ENCODE data around the gene SHTN1. TPM values are rescaled to one million over a fixed set of nuclear protein-coding genes. Genes with fewer than 3 reads are reported as not detected.

Gene SHTN1
- polyA plus RNA-seq, 1 donor (not counting 4 experiments of a cell fraction or from before 2014, with no cell fraction given), result 21.3 TPM

GRCh38 chr10:116909307-116909706 lies 95.7 kb downstream of the SHTN1 start:
- Histone ChIP-seq H2AFZ (ENCODE audit: control insufficient read depth, low read length) (no peak overlapping the region), H3K4me1 (ENCODE audit: control insufficient read depth, extremely low read depth, insufficient read depth, low read length) (no peaks in the 10 kb centered on the region), H3K9me3 (ENCODE audit: control insufficient read depth, low read depth, low read length) (no peaks in the 10 kb centered on the region), H3K79me2 (ENCODE audit: control insufficient read depth, insufficient read depth, low read length) (no peaks in the 10 kb centered on the region), H3K9me1 (ENCODE audit: control insufficient read depth, extremely low read depth, insufficient read depth, low read length) (no peaks in the 10 kb centered on the region), H3K27ac (ENCODE audit: control insufficient read depth, insufficient read depth, low read length) (no peak overlapping the region), H3K4me2 (ENCODE audit: control insufficient read depth, extremely low read depth, insufficient read depth, low read depth, low read length) (no peak overlapping the region), H3K4me3 (ENCODE audit: control insufficient read depth in 2 of 3, extremely low read depth in 1 of 3, insufficient read depth in 2 of 3, low read depth in 1 of 3, low read length in 3 of 3) (no peak overlapping the region), H3K27me3 (ENCODE audit: control insufficient read depth, extremely low read depth, insufficient read depth, low read length) (no peaks in the 10 kb centered on the region), H3K36me3 (ENCODE audit: control insufficient read depth in 2 of 2, extremely low read depth in 1 of 2, insufficient read depth in 2 of 2, low read length in 2 of 2) (peaks cover 0 to 15% of the 10 kb centered on the region in 2 experiments), H3K9ac (ENCODE audit: control insufficient read depth, extremely low read depth, insufficient read depth, low read length) (no peak overlapping the region), H4K20me1 (ENCODE audit: control insufficient read depth, extremely low read depth, insufficient read depth, low read length) (no peaks in the 10 kb centered on the region)
- no peak for DNase-seq (ENCODE audit: low read depth, low spot score)
- dilution Hi-C loops (cut with MboI; ENCODE audit: extremely low pct_ligation_motif_present, low sequenced_read_pairs), result no loop called here
- no peak for FAIRE-seq
- no peak for TF ChIP-seq EZH2 (IDR thresholded peaks at IDR 0.05; ENCODE audit: low read length)
- no peak for TF ChIP-seq CTCF (optimal IDR thresholded peaks at IDR 0.05 in 1 of 3, IDR thresholded peaks at IDR 0.05 in 1 of 3, conservative IDR thresholded peaks at IDR 0.05 in 1 of 3; ENCODE audit: extremely low read depth in 1 of 3, insufficient read depth in 2 of 3, low read length in 3 of 3)

- TF ChIP-seq CTCF (optimal IDR thresholded peaks at IDR 0.05 in 1 of 3, IDR thresholded peaks at IDR 0.05 in 1 of 3, conservative IDR thresholded peaks at IDR 0.05 in 1 of 3; ENCODE audit: extremely low read depth in 1 of 3, insufficient read depth in 2 of 3, low read length in 3 of 3) (no peak), EZH2 (IDR thresholded peaks at IDR 0.05; ENCODE audit: low read length) (no peak)
- FAIRE-seq (no peak), DNase-seq (ENCODE audit: low read depth, low spot score) (no peak)
- dilution Hi-C loops (cut with MboI; ENCODE audit: extremely low pct_ligation_motif_present, low sequenced_read_pairs), result no loop called here
- H3K4me2 ChIP-seq (ENCODE audit: control insufficient read depth, extremely low read depth, insufficient read depth, low read depth, low read length), result no peak overlapping the region
- H3K9me1 ChIP-seq (ENCODE audit: control insufficient read depth, extremely low read depth, insufficient read depth, low read length), result no peaks in the 10 kb centered on the region
- H3K27me3 ChIP-seq (ENCODE audit: control insufficient read depth, extremely low read depth, insufficient read depth, low read length), result no peaks in the 10 kb centered on the region
- no peaks in the 10 kb centered on the region for H4K20me1 ChIP-seq (ENCODE audit: control insufficient read depth, extremely low read depth, insufficient read depth, low read length)
- H3K4me1 ChIP-seq (ENCODE audit: control insufficient read depth, extremely low read depth, insufficient read depth, low read length), result no peaks in the 10 kb centered on the region
- H2AFZ ChIP-seq (ENCODE audit: control insufficient read depth, low read length), result no peak overlapping the region
- no peaks in the 10 kb centered on the region for H3K79me2 ChIP-seq (ENCODE audit: control insufficient read depth, insufficient read depth, low read length)
- no peak overlapping the region for H3K27ac ChIP-seq (ENCODE audit: control insufficient read depth, insufficient read depth, low read length)
- H3K9me3 ChIP-seq (ENCODE audit: control insufficient read depth, low read depth, low read length), result no peaks in the 10 kb centered on the region
- no peak overlapping the region for H3K4me3 ChIP-seq (ENCODE audit: control insufficient read depth in 2 of 3, extremely low read depth in 1 of 3, insufficient read depth in 2 of 3, low read depth in 1 of 3, low read length in 3 of 3)
- peaks cover 0 to 14% of the 10 kb centered on the region in 2 experiments for H3K36me3 ChIP-seq (ENCODE audit: control insufficient read depth in 2 of 2, extremely low read depth in 1 of 2, insufficient read depth in 2 of 2, low read length in 2 of 2)
- H3K9ac ChIP-seq (ENCODE audit: control insufficient read depth, extremely low read depth, insufficient read depth, low read length), result no peak overlapping the region
These were observed 97.6 kb downstream of the SHTN1 start for GRCh38 chr10:116907245-116907987.

All from keratinocyte (primary cell).